ENCODE data around the gene MYO1H. TPM values are rescaled to one million over a fixed set of nuclear protein-coding genes. Genes with fewer than 3 reads are reported as not detected.

The MYO1H gene
- total RNA-seq, 4 donors from 2014 or later, result 0.09 TPM; not detected in 3

DNA sequence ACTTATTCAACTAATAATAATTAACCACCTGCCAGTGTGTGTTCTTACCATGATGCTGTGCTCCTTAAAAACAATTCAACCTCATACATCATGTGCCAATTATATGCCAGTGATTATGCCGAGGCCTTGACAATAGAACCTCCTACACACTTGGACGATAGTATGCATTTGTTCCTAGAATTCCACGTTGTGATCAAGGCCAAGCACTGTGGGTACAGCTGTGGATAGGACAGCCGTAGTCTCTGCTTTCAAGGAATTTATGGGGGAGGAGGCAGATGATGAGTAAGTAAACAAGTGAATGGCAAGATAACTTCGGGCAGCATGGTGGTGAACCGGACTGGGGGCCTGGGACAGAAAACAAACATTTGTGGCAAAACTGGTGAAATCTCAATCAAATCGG lies 18.0 kb upstream of the MYO1H start:
- TF ChIP-seq, protein P1, sequence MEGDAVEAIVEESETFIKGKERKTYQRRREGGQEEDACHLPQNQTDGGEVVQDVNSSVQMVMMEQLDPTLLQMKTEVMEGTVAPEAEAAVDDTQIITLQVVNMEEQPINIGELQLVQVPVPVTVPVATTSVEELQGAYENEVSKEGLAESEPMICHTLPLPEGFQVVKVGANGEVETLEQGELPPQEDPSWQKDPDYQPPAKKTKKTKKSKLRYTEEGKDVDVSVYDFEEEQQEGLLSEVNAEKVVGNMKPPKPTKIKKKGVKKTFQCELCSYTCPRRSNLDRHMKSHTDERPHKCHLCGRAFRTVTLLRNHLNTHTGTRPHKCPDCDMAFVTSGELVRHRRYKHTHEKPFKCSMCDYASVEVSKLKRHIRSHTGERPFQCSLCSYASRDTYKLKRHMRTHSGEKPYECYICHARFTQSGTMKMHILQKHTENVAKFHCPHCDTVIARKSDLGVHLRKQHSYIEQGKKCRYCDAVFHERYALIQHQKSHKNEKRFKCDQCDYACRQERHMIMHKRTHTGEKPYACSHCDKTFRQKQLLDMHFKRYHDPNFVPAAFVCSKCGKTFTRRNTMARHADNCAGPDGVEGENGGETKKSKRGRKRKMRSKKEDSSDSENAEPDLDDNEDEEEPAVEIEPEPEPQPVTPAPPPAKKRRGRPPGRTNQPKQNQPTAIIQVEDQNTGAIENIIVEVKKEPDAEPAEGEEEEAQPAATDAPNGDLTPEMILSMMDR (IDR thresholded peaks at IDR 0.05), result no peak
- ATAC-seq (ENCODE audit: low FRiP score), result no peak
- DNase-seq (ENCODE audit: low spot score), result no peak

- TF ChIP-seq, protein P1 (IDR thresholded peaks at IDR 0.05), result no peak
- no peak for ATAC-seq (ENCODE audit: low FRiP score)
- no peak for DNase-seq (ENCODE audit: low spot score)
Observed at GRCh38 chr12:109330282-109331230, 17.1 kb upstream of the MYO1H start.

DNA sequence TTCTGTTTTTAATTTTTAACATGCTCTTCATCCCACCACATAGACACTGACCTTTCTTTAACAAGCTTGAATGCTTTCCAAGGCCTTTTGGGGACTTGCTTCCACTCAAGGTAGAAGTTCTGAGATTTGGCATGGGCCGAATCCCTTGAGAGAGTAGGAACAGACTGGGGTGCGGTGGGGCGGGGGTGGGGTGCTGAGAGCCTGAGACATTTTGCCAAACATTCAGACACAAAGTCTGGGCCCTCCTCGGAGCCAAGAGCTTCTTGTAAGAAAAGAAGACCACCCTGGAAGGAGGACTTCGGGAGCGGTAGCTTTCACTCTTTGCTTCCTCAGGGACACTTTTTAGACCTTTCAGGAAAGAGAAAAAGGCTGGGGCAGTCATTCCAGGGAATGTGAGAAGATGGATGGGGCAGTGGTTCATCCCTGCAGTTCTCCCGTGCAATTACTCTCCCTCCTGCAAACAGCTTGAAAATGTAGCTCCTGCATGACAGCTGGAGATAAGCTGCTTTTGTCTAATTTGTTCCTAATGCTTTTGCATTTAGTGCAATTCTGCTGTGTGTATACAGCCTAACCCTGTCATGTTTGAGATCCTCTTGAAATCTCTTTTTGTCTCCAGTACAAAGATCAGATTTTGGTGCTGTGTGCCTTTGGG lies 16.3 kb upstream of the MYO1H start:
- TF ChIP-seq, protein P1 (IDR thresholded peaks at IDR 0.05), result no peak
- ATAC-seq (ENCODE audit: low FRiP score), result no peak

DNA sequence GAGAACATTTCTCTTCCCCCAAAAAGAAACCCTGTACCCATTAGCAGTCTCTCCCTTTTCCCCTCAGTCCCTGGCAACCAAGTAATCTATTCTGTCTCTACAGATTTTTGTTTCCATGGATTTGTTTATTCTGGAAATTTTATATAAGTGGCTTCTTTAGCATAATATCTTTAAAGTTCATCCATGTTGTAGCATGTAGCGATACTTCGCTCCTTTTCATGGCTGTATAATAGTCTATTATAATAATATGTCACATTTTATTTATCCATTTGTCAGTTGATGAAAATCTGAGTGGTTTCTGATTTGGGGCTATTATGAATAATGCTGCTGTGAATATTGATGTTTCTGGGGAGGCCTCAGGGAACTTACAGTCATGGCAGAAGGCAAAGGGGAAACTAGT lies 12.8 kb upstream of the MYO1H start:
- ATAC-seq (ENCODE audit: low FRiP score) (no peak), DNase-seq (ENCODE audit: low spot score) (no peak)
- TF ChIP-seq, protein P1 (IDR thresholded peaks at IDR 0.05), result no peak

More for the DNA sequence above, 16.3 kb upstream of the MYO1H start:
- DNase-seq (ENCODE audit: low spot score), result no peak

- DNase-seq (ENCODE audit: low spot score), result no peak
- TF ChIP-seq, protein P1 (IDR thresholded peaks at IDR 0.05), result no peak
- ATAC-seq (ENCODE audit: low FRiP score), result no peak
Observed at GRCh38 chr12:109336593-109336992, 11.1 kb upstream of the MYO1H start.

GRCh38 chr12:109343677-109344076 lies 4.0 kb upstream of the MYO1H start:
- ATAC-seq (ENCODE audit: low FRiP score) (no peak), DNase-seq (ENCODE audit: low spot score) (no peak)
- TF ChIP-seq, protein P1 (IDR thresholded peaks at IDR 0.05), result no peak
